ENCODE results near the gene EVI5L.

The EVI5L gene

GRCh38 chr19:7888826-7889217 is 58.8 kb downstream of the EVI5L start:
- DNase-seq, result no peak
- TF ChIP-seq GATA1 (IDR thresholded peaks at IDR 0.05; ENCODE audit: low read depth, low read length) (no peak), POLR2A (IDR thresholded peaks at IDR 0.05; ENCODE audit: low read length) (no peak)

GRCh38 chr19:7893362-7894101 is 63.5 kb downstream of the EVI5L start:
- DNase-seq, result peak; percentile 41 to 51

GRCh38 chr19:7894612-7895309 is 64.7 kb downstream of the EVI5L start:
- no peak for DNase-seq
- TF ChIP-seq POLR2A (IDR thresholded peaks at IDR 0.05; ENCODE audit: low read length) (no peak), GATA1 (IDR thresholded peaks at IDR 0.05; ENCODE audit: low read depth, low read length) (no peak)

DNA sequence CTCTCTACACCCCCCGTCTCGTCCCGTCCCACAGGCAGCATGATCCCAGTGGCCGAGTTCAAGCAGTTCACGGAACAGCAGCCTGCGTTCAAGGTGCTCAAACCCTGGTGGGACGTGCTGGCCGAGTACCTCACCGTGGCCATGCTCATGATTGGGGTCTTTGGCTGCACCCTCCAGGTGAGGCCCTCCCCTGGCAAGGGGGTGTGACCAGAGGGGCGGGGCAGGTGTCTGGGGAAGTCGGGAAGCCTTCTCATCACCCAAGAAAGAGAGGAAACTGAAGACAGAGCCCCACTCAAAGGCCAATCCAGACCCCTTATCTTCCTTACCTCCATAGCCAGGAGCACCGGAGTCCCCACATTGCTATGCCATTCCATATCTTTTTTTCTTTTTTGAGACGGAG is 65.5 kb downstream of the EVI5L start:
- no peak for TF ChIP-seq GATA1 (IDR thresholded peaks at IDR 0.05; ENCODE audit: low read depth, low read length)
- no peak for TF ChIP-seq POLR2A (IDR thresholded peaks at IDR 0.05; ENCODE audit: low read length)
- no peak for DNase-seq

DNA sequence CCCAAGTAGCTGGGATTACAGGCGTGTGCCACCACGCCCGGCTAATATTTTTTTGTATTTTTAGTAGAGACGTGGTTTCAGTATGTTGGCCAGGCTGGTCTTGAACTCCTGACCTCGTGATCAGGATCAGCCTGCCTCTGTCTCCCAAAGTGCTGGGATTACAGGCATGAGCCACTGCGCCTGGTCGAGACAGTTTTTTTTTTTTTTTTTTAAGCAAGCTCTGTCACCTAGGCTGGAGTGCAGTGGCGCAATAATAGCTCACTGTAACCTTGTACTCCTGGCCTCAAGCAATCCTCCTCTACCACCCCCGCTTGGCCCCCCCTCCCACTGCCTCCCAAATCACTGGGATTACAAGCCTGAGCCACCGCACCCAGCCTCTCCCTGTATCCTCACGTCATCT is 67.3 kb downstream of the EVI5L start:
- DNase-seq, result no peak
- TF ChIP-seq POLR2A (IDR thresholded peaks at IDR 0.05; ENCODE audit: low read length), result no peak
- no peak for TF ChIP-seq GATA1 (IDR thresholded peaks at IDR 0.05; ENCODE audit: low read depth, low read length)

- DNase-seq, result no peak
- no peak for TF ChIP-seq POLR2A (IDR thresholded peaks at IDR 0.05; ENCODE audit: low read length)
- no peak for TF ChIP-seq GATA1 (IDR thresholded peaks at IDR 0.05; ENCODE audit: low read depth, low read length)
Measured at GRCh38 chr19:7898967-7899366, 68.9 kb downstream of the EVI5L start.

DNA sequence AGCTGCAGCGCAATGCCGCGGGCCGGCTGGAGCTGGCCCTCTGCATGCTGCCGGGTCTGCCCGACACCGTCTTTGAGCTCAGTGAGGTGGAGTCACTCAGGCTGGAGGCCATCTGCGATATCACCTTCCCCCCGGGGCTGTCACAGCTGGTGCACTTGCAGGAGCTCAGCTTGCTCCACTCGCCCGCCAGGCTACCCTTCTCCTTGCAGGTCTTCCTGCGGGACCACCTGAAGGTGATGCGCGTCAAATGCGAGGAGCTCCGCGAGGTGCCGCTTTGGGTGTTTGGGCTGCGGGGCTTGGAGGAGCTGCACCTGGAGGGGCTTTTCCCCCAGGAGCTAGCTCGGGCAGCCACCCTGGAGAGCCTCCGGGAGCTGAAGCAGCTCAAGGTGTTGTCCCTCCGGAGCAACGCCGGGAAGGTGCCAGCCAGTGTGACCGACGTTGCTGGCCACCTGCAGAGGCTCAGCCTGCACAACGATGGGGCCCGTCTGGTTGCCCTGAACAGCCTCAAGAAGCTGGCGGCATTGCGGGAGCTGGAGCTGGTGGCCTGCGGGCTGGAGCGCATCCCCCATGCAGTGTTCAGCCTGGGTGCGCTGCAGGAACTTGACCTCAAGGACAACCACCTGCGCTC is 69.8 kb downstream of the EVI5L start:
- no peak for DNase-seq
- TF ChIP-seq GATA1 (IDR thresholded peaks at IDR 0.05; ENCODE audit: low read depth, low read length), result no peak
- TF ChIP-seq POLR2A (IDR thresholded peaks at IDR 0.05; ENCODE audit: low read length), result no peak

GRCh38 chr19:7900401-7900870 is 70.4 kb downstream of the EVI5L start:
- DNase-seq, result no peak
- TF ChIP-seq GATA1 (IDR thresholded peaks at IDR 0.05; ENCODE audit: low read depth, low read length) (no peak), POLR2A (IDR thresholded peaks at IDR 0.05; ENCODE audit: low read length) (no peak)

GRCh38 chr19:7900931-7901330 is 70.9 kb downstream of the EVI5L start:
- no peak for TF ChIP-seq POLR2A (IDR thresholded peaks at IDR 0.05; ENCODE audit: low read length)
- no peak for TF ChIP-seq GATA1 (IDR thresholded peaks at IDR 0.05; ENCODE audit: low read depth, low read length)
- no peak for DNase-seq

DNA sequence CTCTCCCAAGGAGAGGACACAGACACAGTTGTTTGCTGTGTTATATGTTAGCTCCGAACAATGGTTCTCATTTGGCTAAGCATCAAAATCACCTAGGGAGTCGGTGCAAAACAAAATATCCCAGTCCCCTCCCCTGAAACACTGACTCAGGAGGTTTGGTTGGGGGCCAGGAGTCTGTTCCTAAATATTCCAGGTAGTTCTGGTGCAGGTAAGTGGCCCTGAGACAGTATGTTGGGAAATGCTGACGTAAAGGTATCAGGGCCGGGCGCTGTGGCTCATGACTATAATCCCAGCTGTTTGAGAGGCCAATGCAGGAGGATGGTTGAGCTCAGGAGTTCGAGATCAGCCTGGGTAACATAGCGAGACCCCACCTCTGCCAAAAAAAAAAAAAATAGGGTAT is 71.3 kb downstream of the EVI5L start:
- DNase-seq, result no peak
- no peak for TF ChIP-seq GATA1 (IDR thresholded peaks at IDR 0.05; ENCODE audit: low read depth, low read length)
- no peak for TF ChIP-seq POLR2A (IDR thresholded peaks at IDR 0.05; ENCODE audit: low read length)

- no peak for DNase-seq
- TF ChIP-seq GATA1 (IDR thresholded peaks at IDR 0.05; ENCODE audit: low read depth, low read length) (no peak), POLR2A (IDR thresholded peaks at IDR 0.05; ENCODE audit: low read length) (no peak)
Measured at GRCh38 chr19:7902796-7903243, 72.8 kb downstream of the EVI5L start.

- peak; percentile 100 for DNase-seq
- TF ChIP-seq GATA1 (IDR thresholded peaks at IDR 0.05; ENCODE audit: low read depth, low read length) (no peak), POLR2A (IDR thresholded peaks at IDR 0.05; ENCODE audit: low read length) (peak; percentile 89)
Measured at GRCh38 chr19:7903244-7904073, 73.4 kb downstream of the EVI5L start, which contains the start of gene MAP2K7. TSS of gene MAP2K7 (plus strand) at chr19:7903877. CDS start at chr19:7903945, 68 bp downstream.

Measured in erythroblast (primary cell).